WTC11 (cell line): ENCODE results near the gene OTUD3. TPM values are rescaled to one million over a fixed set of nuclear protein-coding genes. Genes with fewer than 3 reads are reported as not detected.

ENCODE experiments used
- ATAC-seq: fragments of 200-7000 bp; cut with Tn5 transposase; 2 replicates; pipeline ENCODE4 v1.10.0; 2021; ENCODE audit warnings: mild to moderate bottlenecking, moderate library complexity
- CTCF ChIA-PET: fragments of 300-600 bp; sonication (Branson Sonifier 250); formaldehyde crosslinking; loops from one replicate; lab custom pipeline; 2021; ENCODE audit warnings: antibody characterized with exemption; lab: Charles Lee
- POLR2A ChIA-PET: fragments of 350-600 bp; sonication (Branson Sonifier 250); formaldehyde crosslinking; loops from one replicate; lab custom pipeline; 2021; ENCODE audit warnings: antibody characterized with exemption; lab: Charles Lee
- DNase-seq: peaks from one replicate; pipeline ENCODE4 v3.0.0; 2021; ENCODE audit warnings: low spot score
- H3K27ac Mint-ChIP-seq: 2 replicates; pipeline ENCODE4 v1.8.0; 2021; ENCODE audit warnings: mixed read lengths
- H3K27me3 Mint-ChIP-seq: 2 replicates; pipeline ENCODE4 v1.8.0; 2021; ENCODE audit warnings: low read depth, mild to moderate bottlenecking, moderate library complexity, mixed read lengths
- H3K36me3 Mint-ChIP-seq: 2 replicates; pipeline ENCODE4 v1.8.0; 2021; ENCODE audit warnings: mixed read lengths
- H3K4me1 Mint-ChIP-seq: 2 replicates; pipeline ENCODE4 v1.8.0; 2022; ENCODE audit warnings: mixed read lengths
- H3K4me3 Mint-ChIP-seq: 2 replicates; pipeline ENCODE4 v1.8.0; 2021; ENCODE audit warnings: mild to moderate bottlenecking, moderate library complexity, mixed read lengths
- H3K9me3 Mint-ChIP-seq: 2 replicates; pipeline ENCODE4 v1.8.0; 2021; ENCODE audit warnings: mixed read lengths
- AFF4 ChIP-seq: sonication (generic); formaldehyde crosslinking; IDR thresholded peaks from 2 replicates; pipeline ENCODE4 v1.8.1; 2023; ENCODE audit warnings: mild to moderate bottlenecking, missing genetic modification reagents, borderline replicate concordance
- AR ChIP-seq: fragments of 250-450 bp; sonication (Bioruptor Pico); IDR thresholded peaks from 2 replicates; pipeline ENCODE4 v1.9.0; 2021; ENCODE audit warnings: mild to moderate bottlenecking
- GTF2I ChIP-seq: fragments of 250-450 bp; sonication (Bioruptor Pico); conservative IDR thresholded peaks from 2 replicates; pipeline ENCODE4 v1.4.0; 2021; ENCODE audit warnings: mild to moderate bottlenecking
- IRF2 ChIP-seq: sonication (generic); formaldehyde crosslinking; IDR thresholded peaks from 2 replicates; pipeline ENCODE4 v1.8.0; 2022; ENCODE audit warnings: low read depth, missing genetic modification reagents, borderline replicate concordance
- JAZF1 ChIP-seq: fragments of 250-450 bp; sonication (Bioruptor Pico); IDR thresholded peaks from 2 replicates; pipeline ENCODE4 v1.9.0; 2021; ENCODE audit warnings: moderate library complexity, mild to moderate bottlenecking, inconsistent platforms
- MXD4 ChIP-seq: fragments of 250-450 bp; sonication (Bioruptor Pico); IDR thresholded peaks from 2 replicates; pipeline ENCODE4 v1.8.0; 2021; ENCODE audit warnings: mild to moderate bottlenecking, moderate library complexity, borderline replicate concordance
- NFYB ChIP-seq: sonication (generic); formaldehyde crosslinking; conservative IDR thresholded peaks from 2 replicates; pipeline ENCODE4 v1.8.0; 2022; ENCODE audit warnings: low read depth, missing genetic modification reagents
- PRDM15 ChIP-seq: sonication (generic); formaldehyde crosslinking; IDR thresholded peaks from 2 replicates; pipeline ENCODE4 v1.8.0; 2022; ENCODE audit warnings: missing genetic modification reagents
- RELA ChIP-seq: sonication (generic); formaldehyde crosslinking; IDR thresholded peaks from 2 replicates; pipeline ENCODE4 v1.8.1; 2022; ENCODE audit warnings: missing genetic modification reagents, mild to moderate bottlenecking, borderline replicate concordance
- SP1 ChIP-seq: sonication (generic); formaldehyde crosslinking; conservative IDR thresholded peaks from 2 replicates; pipeline ENCODE4 v1.8.1; 2022; ENCODE audit warnings: missing genetic modification reagents
- STAT6 ChIP-seq: sonication (generic); formaldehyde crosslinking; conservative IDR thresholded peaks from 2 replicates; pipeline ENCODE4 v1.8.1; 2023; ENCODE audit warnings: mild to moderate bottlenecking, low read depth, missing genetic modification reagents, moderate library complexity
- ZMAT4 ChIP-seq: fragments of 250-450 bp; sonication (Bioruptor Pico); IDR thresholded peaks from 2 replicates; pipeline ENCODE4 v1.9.0; 2021; ENCODE audit warnings: mild to moderate bottlenecking
- ZNF121 ChIP-seq: sonication (generic); formaldehyde crosslinking; IDR thresholded peaks from 2 replicates; pipeline ENCODE4 v1.8.0; 2023; ENCODE audit warnings: missing genetic modification reagents
- ZNF219 ChIP-seq: sonication (generic); formaldehyde crosslinking; IDR thresholded peaks from 2 replicates; pipeline ENCODE4 v1.8.0; 2023; ENCODE audit warnings: missing genetic modification reagents, mild to moderate bottlenecking, borderline replicate concordance
- ZNF317 ChIP-seq: sonication (generic); formaldehyde crosslinking; IDR thresholded peaks from 2 replicates; pipeline ENCODE4 v1.8.1; 2023; ENCODE audit warnings: low read depth, mild to moderate bottlenecking, moderate library complexity, missing genetic modification reagents, borderline replicate concordance
- ZNF423 ChIP-seq: fragments of 250-450 bp; sonication (Bioruptor Pico); IDR thresholded peaks from 2 replicates; pipeline ENCODE4 v2.1.2; 2022; ENCODE audit warnings: mild to moderate bottlenecking, moderate library complexity
- ZNF512 ChIP-seq: sonication (generic); formaldehyde crosslinking; IDR thresholded peaks from 2 replicates; pipeline ENCODE4 v1.8.1; 2022; ENCODE audit warnings: missing genetic modification reagents, borderline replicate concordance
- total RNA-seq: library from RNA; stranded (reverse); gene quantifications from 3 replicates; pipeline ENCODE4 v1.2.3, GENCODE V29; 2021

Gene OTUD3
- total RNA-seq, 1 experiment from 2014 or later: 16.1 TPM

GRCh38 chr1:19885821-19886220, 3.6 kb downstream of the OTUD3 start:
- no peak for TF ChIP-seq SP1 (CRISPR knock-in tag)
- ChIA-PET POLR2A (no interaction called here), CTCF (no interaction called here)
- H3K36me3 Mint-ChIP-seq: peaks cover 10% of the 10 kb centered on the region
- ATAC-seq (no peak), DNase-seq (no peak)
- H3K4me1 Mint-ChIP-seq: peaks cover 24% of the 10 kb centered on the region
- no peak overlapping the region for H3K4me3 Mint-ChIP-seq
- H3K27ac Mint-ChIP-seq: no peak overlapping the region
- peaks cover 2% of the 10 kb centered on the region; the same call in 1 of the 2 replicates for H3K9me3 Mint-ChIP-seq
- no peaks in the 10 kb centered on the region for H3K27me3 Mint-ChIP-seq

- Mint-ChIP-seq H3K27ac (no peak overlapping the region), H3K4me1 (peaks cover 15% of the 10 kb centered on the region), H3K4me3 (no peak overlapping the region), H3K9me3 (no peaks in the 10 kb centered on the region), H3K27me3 (no peaks in the 10 kb centered on the region), H3K36me3 (peaks cover 29% of the 10 kb centered on the region)
- no peak for ATAC-seq
- ChIA-PET POLR2A (no interaction called here), CTCF (no interaction called here)
- TF ChIP-seq MXD4 (CRISPR knock-in tag) (no peak), ZNF121 (no peak), STAT6 (CRISPR knock-in tag) (no peak), AR (CRISPR knock-in tag) (no peak), RELA (CRISPR knock-in tag) (no peak), ZNF423 (no peak), JAZF1 (CRISPR knock-in tag) (no peak), ZMAT4 (no peak), ZNF317 (CRISPR knock-in tag) (no peak), PRDM15 (CRISPR knock-in tag) (no peak)
- no peak for DNase-seq
These were observed 5.9 kb downstream of the OTUD3 start for GRCh38 chr1:19888112-19888511.

- CTCF ChIA-PET: interaction anchor here (1.8 kb wide), 1 partner anchor 8 kb away, joined by 7 read pairs; the partner anchor contains the start of gene OTUD3
- Mint-ChIP-seq H3K9me3 (no peaks in the 10 kb centered on the region), H3K27ac (no peak overlapping the region), H3K4me1 (peaks cover 6% of the 10 kb centered on the region), H3K4me3 (no peak overlapping the region), H3K27me3 (no peaks in the 10 kb centered on the region), H3K36me3 (peaks cover 37% of the 10 kb centered on the region)
- POLR2A ChIA-PET: no interaction called here
- DNase-seq (no peak), ATAC-seq (no peak)
- TF ChIP-seq GTF2I (CRISPR knock-in tag) (no peak), ZNF219 (CRISPR knock-in tag) (no peak), RELA (CRISPR knock-in tag) (no peak), AFF4 (CRISPR knock-in tag) (no peak), ZNF512 (CRISPR knock-in tag) (no peak), IRF2 (CRISPR knock-in tag) (no peak), NFYB (CRISPR knock-in tag) (no peak)
These were observed 7.5 kb downstream of the OTUD3 start for GRCh38 chr1:19889656-19890055.
